Astrocyte of the spinal cord (primary cell): ENCODE measurements around the gene SPRR3.

Source experiments
- DNase-seq: peaks from one replicate; pipeline ENCODE4 v3.0.0; 2011; ENCODE audit warnings: low read depth, low spot score
- H3K4me3 ChIP-seq: 2 replicates; pipeline ENCODE4 v1.5.1; 2011; ENCODE audit warnings: low read depth, mild to moderate bottlenecking, low read length, moderate library complexity
- CTCF ChIP-seq: IDR thresholded peaks from 2 replicates; pipeline ENCODE4 v1.5.1; 2012; ENCODE audit warnings: low read depth, mild to moderate bottlenecking, low read length, inconsistent platforms
- in situ Hi-C: cut with HindIII; loops from 2 replicates; pipeline ENCODE4 v1.10.0; 2017; ENCODE audit warnings: low sequenced_read_pairs

Gene SPRR3

GRCh38 chr1:152968248-152968647 is 33.3 kb upstream of the SPRR3 start:
- no peak overlapping the region for H3K4me3 ChIP-seq
- in situ Hi-C loops: no loop called here
- DNase-seq: no peak
- TF ChIP-seq CTCF: no peak

GRCh38 chr1:152969036-152969435 is 32.5 kb upstream of the SPRR3 start:
- no peak overlapping the region for H3K4me3 ChIP-seq
- TF ChIP-seq CTCF: no peak
- in situ Hi-C loops: no loop called here
- no peak for DNase-seq

- DNase-seq: no peak
- in situ Hi-C loops: no loop called here
- no peak within 1 kb of the TSS for H3K4me3 ChIP-seq
- no peak for TF ChIP-seq CTCF
Observed at GRCh38 chr1:152970495-152970894, 31.1 kb upstream of the SPRR3 start, which contains the start of gene SPRR4. TSS of gene SPRR4 (plus strand) at chr1:152970648. CDS start at chr1:152971891, 1,243 bp downstream.

GRCh38 chr1:152972196-152972886 is 29.2 kb upstream of the SPRR3 start:
- in situ Hi-C loops: no loop called here
- no peak for TF ChIP-seq CTCF
- H3K4me3 ChIP-seq: no peak overlapping the region
- no peak for DNase-seq

GRCh38 chr1:152976688-152977087 is 24.9 kb upstream of the SPRR3 start:
- no peak for DNase-seq
- in situ Hi-C loops: no loop called here
- H3K4me3 ChIP-seq: no peak overlapping the region
- TF ChIP-seq CTCF: no peak

GRCh38 chr1:152977614-152978013 is 23.9 kb upstream of the SPRR3 start:
- in situ Hi-C loops: no loop called here
- DNase-seq: no peak
- TF ChIP-seq CTCF: no peak

More at GRCh38 chr1:152977614-152978013, 23.9 kb upstream of the SPRR3 start:
- no peak overlapping the region for H3K4me3 ChIP-seq
